WTC11 (cell line): ENCODE measurements around the gene PRR15. TPM values are rescaled to one million over a fixed set of nuclear protein-coding genes. Genes with fewer than 3 reads are reported as not detected.

Experiments used
- ATAC-seq: fragments of 200-7000 bp; cut with Tn5 transposase; 2 replicates; pipeline ENCODE4 v1.10.0; 2021; ENCODE audit warnings: mild to moderate bottlenecking, moderate library complexity
- CTCF ChIA-PET: fragments of 300-600 bp; sonication (Branson Sonifier 250); formaldehyde crosslinking; loops from one replicate; lab custom pipeline; 2021; ENCODE audit warnings: antibody characterized with exemption; lab: Charles Lee
- POLR2A ChIA-PET: fragments of 350-600 bp; sonication (Branson Sonifier 250); formaldehyde crosslinking; loops from one replicate; lab custom pipeline; 2021; ENCODE audit warnings: antibody characterized with exemption; lab: Charles Lee
- DNase-seq: peaks from one replicate; pipeline ENCODE4 v3.0.0; 2021; ENCODE audit warnings: low spot score
- H3K27ac Mint-ChIP-seq: 2 replicates; pipeline ENCODE4 v1.8.0; 2021; ENCODE audit warnings: mixed read lengths
- H3K27me3 Mint-ChIP-seq: 2 replicates; pipeline ENCODE4 v1.8.0; 2021; ENCODE audit warnings: low read depth, mild to moderate bottlenecking, moderate library complexity, mixed read lengths
- H3K36me3 Mint-ChIP-seq: 2 replicates; pipeline ENCODE4 v1.8.0; 2021; ENCODE audit warnings: mixed read lengths
- H3K4me1 Mint-ChIP-seq: 2 replicates; pipeline ENCODE4 v1.8.0; 2022; ENCODE audit warnings: mixed read lengths
- H3K4me3 Mint-ChIP-seq: 2 replicates; pipeline ENCODE4 v1.8.0; 2021; ENCODE audit warnings: mild to moderate bottlenecking, moderate library complexity, mixed read lengths
- H3K9me3 Mint-ChIP-seq: 2 replicates; pipeline ENCODE4 v1.8.0; 2021; ENCODE audit warnings: mixed read lengths
- CBFB ChIP-seq: sonication (generic); formaldehyde crosslinking; IDR thresholded peaks from 2 replicates; pipeline ENCODE4 v1.8.1; 2022; ENCODE audit warnings: mild to moderate bottlenecking, low read depth, missing genetic modification reagents
- ETV6 ChIP-seq: sonication (generic); formaldehyde crosslinking; IDR thresholded peaks from 2 replicates; pipeline ENCODE4 v1.8.1; 2022; ENCODE audit warnings: mild to moderate bottlenecking, missing genetic modification reagents
- FOXJ3 ChIP-seq: sonication (generic); formaldehyde crosslinking; IDR thresholded peaks from 2 replicates; pipeline ENCODE4 v1.9.0; 2021; ENCODE audit warnings: missing genetic modification reagents, mild to moderate bottlenecking, borderline replicate concordance
- GABPB1 ChIP-seq: sonication (generic); formaldehyde crosslinking; IDR thresholded peaks from 2 replicates; pipeline ENCODE4 v1.8.1; 2023; ENCODE audit warnings: mild to moderate bottlenecking, missing genetic modification reagents
- GTF2I ChIP-seq: fragments of 250-450 bp; sonication (Bioruptor Pico); conservative IDR thresholded peaks from 2 replicates; pipeline ENCODE4 v1.4.0; 2021; ENCODE audit warnings: mild to moderate bottlenecking
- IRF2 ChIP-seq: sonication (generic); formaldehyde crosslinking; IDR thresholded peaks from 2 replicates; pipeline ENCODE4 v1.8.0; 2022; ENCODE audit warnings: low read depth, missing genetic modification reagents, borderline replicate concordance
- NFATC4 ChIP-seq: fragments of 250-450 bp; sonication (Bioruptor Pico); IDR thresholded peaks from 2 replicates; pipeline ENCODE4 v1.9.0; 2021; ENCODE audit warnings: mild to moderate bottlenecking
- NR2C2 ChIP-seq: sonication (generic); formaldehyde crosslinking; IDR thresholded peaks from 2 replicates; pipeline ENCODE4 v1.8.0; 2022; ENCODE audit warnings: mild to moderate bottlenecking, missing genetic modification reagents
- RORB ChIP-seq: fragments of 250-450 bp; sonication (Bioruptor Pico); IDR thresholded peaks from 2 replicates; pipeline ENCODE4 v1.9.0; 2021; ENCODE audit warnings: mild to moderate bottlenecking
- SMAD3 ChIP-seq: sonication (generic); formaldehyde crosslinking; IDR thresholded peaks from 2 replicates; pipeline ENCODE4 v1.8.0; 2022; ENCODE audit warnings: missing genetic modification reagents, mild to moderate bottlenecking, borderline replicate concordance
- SP1 ChIP-seq: sonication (generic); formaldehyde crosslinking; conservative IDR thresholded peaks from 2 replicates; pipeline ENCODE4 v1.8.1; 2022; ENCODE audit warnings: missing genetic modification reagents
- ZNF121 ChIP-seq: sonication (generic); formaldehyde crosslinking; IDR thresholded peaks from 2 replicates; pipeline ENCODE4 v1.8.0; 2023; ENCODE audit warnings: missing genetic modification reagents
- total RNA-seq: library from RNA; stranded (reverse); gene quantifications from 3 replicates; pipeline ENCODE4 v1.2.3, GENCODE V29; 2021
- TF ChIP-seq, protein P1 (sequence below): sonication (generic); formaldehyde crosslinking; conservative IDR thresholded peaks from 2 replicates; pipeline ENCODE4 v1.8.1; 2023; ENCODE audit warnings: mild to moderate bottlenecking, low read depth, missing genetic modification reagents, moderate library complexity
- TF ChIP-seq, protein P2 (sequence below): fragments of 250-450 bp; sonication (Bioruptor Pico); IDR thresholded peaks from 2 replicates; pipeline ENCODE4 v1.8.0; 2021; ENCODE audit warnings: mild to moderate bottlenecking
- TF ChIP-seq, protein P3 (sequence below): sonication (generic); formaldehyde crosslinking; IDR thresholded peaks from 2 replicates; pipeline ENCODE4 v1.8.0; 2022; ENCODE audit warnings: missing genetic modification reagents
- TF ChIP-seq, protein P4 (sequence below): sonication (generic); formaldehyde crosslinking; IDR thresholded peaks from 2 replicates; pipeline ENCODE4 v1.8.1; 2022; ENCODE audit warnings: low read depth, mild to moderate bottlenecking, moderate library complexity, missing genetic modification reagents, borderline replicate concordance
- TF ChIP-seq, protein P5 (sequence below): fragments of 250-450 bp; sonication (Bioruptor Pico); conservative IDR thresholded peaks from 2 replicates; pipeline ENCODE4 v1.9.0; 2021; ENCODE audit warnings: mild to moderate bottlenecking
- TF ChIP-seq, protein P6 (sequence below): sonication (generic); formaldehyde crosslinking; IDR thresholded peaks from 2 replicates; pipeline ENCODE4 v1.8.0; 2023; ENCODE audit warnings: mild to moderate bottlenecking, missing genetic modification reagents
- TF ChIP-seq, protein P7 (sequence below): sonication (generic); formaldehyde crosslinking; IDR thresholded peaks from 2 replicates; pipeline ENCODE4 v1.8.0; 2022; ENCODE audit warnings: mild to moderate bottlenecking, missing genetic modification reagents

The PRR15 gene
- total RNA-seq, 1 experiment from 2014 or later = 21.2 TPM

DNA sequence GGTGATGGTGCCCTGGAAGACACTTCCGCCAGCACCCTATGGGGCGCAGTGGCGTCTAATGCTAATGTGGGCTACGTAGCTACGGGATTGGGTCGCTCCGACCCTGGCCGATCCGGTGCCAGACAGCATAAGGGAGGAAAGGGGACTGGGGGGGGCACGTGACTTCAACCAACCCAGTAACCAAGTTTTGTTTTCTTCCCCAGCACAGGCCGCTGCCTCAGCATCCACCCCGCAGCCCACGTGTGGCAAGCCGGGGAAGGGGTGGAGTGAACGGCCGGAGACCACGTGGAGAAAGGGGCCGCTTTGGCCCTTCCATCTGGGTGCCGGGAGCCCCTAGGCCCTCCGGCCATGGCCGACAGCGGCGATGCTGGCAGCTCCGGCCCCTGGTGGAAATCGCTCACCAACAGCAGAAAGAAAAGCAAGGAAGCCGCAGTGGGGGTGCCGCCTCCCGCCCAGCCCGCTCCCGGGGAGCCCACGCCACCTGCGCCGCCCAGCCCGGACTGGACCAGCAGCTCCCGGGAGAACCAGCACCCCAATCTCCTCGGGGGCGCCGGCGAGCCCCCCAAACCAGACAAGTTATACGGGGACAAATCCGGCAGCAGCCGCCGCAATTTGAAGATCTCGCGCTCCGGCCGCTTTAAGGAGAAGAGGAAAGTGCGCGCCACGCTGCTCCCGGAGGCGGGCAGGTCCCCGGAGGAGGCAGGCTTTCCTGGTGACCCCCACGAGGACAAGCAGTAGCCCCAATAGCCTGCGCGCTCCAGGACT, 2.5 kb downstream of the PRR15 start:
- peaks cover 20% of the 10 kb centered on the region for H3K27me3 Mint-ChIP-seq
- no peaks in the 10 kb centered on the region for H3K36me3 Mint-ChIP-seq
- TF ChIP-seq, protein P1, sequence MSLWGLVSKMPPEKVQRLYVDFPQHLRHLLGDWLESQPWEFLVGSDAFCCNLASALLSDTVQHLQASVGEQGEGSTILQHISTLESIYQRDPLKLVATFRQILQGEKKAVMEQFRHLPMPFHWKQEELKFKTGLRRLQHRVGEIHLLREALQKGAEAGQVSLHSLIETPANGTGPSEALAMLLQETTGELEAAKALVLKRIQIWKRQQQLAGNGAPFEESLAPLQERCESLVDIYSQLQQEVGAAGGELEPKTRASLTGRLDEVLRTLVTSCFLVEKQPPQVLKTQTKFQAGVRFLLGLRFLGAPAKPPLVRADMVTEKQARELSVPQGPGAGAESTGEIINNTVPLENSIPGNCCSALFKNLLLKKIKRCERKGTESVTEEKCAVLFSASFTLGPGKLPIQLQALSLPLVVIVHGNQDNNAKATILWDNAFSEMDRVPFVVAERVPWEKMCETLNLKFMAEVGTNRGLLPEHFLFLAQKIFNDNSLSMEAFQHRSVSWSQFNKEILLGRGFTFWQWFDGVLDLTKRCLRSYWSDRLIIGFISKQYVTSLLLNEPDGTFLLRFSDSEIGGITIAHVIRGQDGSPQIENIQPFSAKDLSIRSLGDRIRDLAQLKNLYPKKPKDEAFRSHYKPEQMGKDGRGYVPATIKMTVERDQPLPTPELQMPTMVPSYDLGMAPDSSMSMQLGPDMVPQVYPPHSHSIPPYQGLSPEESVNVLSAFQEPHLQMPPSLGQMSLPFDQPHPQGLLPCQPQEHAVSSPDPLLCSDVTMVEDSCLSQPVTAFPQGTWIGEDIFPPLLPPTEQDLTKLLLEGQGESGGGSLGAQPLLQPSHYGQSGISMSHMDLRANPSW = no peak
- TF ChIP-seq, protein P2, sequence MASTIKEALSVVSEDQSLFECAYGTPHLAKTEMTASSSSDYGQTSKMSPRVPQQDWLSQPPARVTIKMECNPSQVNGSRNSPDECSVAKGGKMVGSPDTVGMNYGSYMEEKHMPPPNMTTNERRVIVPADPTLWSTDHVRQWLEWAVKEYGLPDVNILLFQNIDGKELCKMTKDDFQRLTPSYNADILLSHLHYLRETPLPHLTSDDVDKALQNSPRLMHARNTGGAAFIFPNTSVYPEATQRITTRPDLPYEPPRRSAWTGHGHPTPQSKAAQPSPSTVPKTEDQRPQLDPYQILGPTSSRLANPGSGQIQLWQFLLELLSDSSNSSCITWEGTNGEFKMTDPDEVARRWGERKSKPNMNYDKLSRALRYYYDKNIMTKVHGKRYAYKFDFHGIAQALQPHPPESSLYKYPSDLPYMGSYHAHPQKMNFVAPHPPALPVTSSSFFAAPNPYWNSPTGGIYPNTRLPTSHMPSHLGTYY (CRISPR knock-in tag) = no peak
- TF ChIP-seq ZNF121 = no peak
- no peak for TF ChIP-seq ETV6 (CRISPR knock-in tag)
- no peak for TF ChIP-seq NR2C2 (CRISPR knock-in tag)
- TF ChIP-seq SMAD3 (CRISPR knock-in tag) = no peak
- no peak for TF ChIP-seq IRF2 (CRISPR knock-in tag)
- no peak for TF ChIP-seq GTF2I
- TF ChIP-seq, protein P3, sequence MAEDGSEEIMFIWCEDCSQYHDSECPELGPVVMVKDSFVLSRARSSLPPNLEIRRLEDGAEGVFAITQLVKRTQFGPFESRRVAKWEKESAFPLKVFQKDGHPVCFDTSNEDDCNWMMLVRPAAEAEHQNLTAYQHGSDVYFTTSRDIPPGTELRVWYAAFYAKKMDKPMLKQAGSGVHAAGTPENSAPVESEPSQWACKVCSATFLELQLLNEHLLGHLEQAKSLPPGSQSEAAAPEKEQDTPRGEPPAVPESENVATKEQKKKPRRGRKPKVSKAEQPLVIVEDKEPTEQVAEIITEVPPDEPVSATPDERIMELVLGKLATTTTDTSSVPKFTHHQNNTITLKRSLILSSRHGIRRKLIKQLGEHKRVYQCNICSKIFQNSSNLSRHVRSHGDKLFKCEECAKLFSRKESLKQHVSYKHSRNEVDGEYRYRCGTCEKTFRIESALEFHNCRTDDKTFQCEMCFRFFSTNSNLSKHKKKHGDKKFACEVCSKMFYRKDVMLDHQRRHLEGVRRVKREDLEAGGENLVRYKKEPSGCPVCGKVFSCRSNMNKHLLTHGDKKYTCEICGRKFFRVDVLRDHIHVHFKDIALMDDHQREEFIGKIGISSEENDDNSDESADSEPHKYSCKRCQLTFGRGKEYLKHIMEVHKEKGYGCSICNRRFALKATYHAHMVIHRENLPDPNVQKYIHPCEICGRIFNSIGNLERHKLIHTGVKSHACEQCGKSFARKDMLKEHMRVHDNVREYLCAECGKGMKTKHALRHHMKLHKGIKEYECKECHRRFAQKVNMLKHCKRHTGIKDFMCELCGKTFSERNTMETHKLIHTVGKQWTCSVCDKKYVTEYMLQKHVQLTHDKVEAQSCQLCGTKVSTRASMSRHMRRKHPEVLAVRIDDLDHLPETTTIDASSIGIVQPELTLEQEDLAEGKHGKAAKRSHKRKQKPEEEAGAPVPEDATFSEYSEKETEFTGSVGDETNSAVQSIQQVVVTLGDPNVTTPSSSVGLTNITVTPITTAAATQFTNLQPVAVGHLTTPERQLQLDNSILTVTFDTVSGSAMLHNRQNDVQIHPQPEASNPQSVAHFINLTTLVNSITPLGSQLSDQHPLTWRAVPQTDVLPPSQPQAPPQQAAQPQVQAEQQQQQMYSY (CRISPR knock-in tag) = no peak
- no peak for TF ChIP-seq RORB (CRISPR knock-in tag)
- ChIA-PET POLR2A (no interaction called here), CTCF (interaction anchor here (1.0 kb wide), 1 partner anchor 376 kb away, joined by 3 read pairs; no protein-coding TSS in a partner anchor)
- H3K4me1 Mint-ChIP-seq = peaks cover 66% of the 10 kb centered on the region
- ATAC-seq (no peak), DNase-seq (no peak)
- no peaks in the 10 kb centered on the region for H3K9me3 Mint-ChIP-seq
- no peak overlapping the region for H3K27ac Mint-ChIP-seq
- peak overlapping the region; percentile 90 for H3K4me3 Mint-ChIP-seq

DNA sequence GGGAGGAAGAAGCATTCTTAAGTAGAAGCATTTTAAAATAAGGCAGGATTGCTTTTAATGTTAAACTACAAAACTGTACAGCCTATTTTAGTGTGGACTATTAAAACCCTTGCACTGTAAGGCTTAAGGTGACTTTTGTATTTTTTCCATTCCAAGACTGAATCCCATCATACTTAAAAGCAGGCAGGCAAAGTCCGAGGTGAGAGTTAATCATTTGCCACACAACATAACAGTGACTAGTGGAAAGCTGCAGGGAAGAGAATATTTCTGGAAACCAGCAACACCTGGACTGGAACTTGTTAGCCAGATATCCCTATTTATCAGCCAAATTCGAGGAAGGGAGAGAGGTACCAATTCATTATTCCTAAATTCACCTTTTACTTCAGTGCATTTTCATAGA, 3.5 kb downstream of the PRR15 start:
- Mint-ChIP-seq H3K27ac (peak overlapping the region; percentile 5; the same call in 1 of the 2 replicates), H3K36me3 (no peaks in the 10 kb centered on the region), H3K9me3 (no peaks in the 10 kb centered on the region), H3K4me1 (peaks cover 58% of the 10 kb centered on the region), H3K27me3 (peaks cover 16% of the 10 kb centered on the region), H3K4me3 (no peak overlapping the region)
- no peak for DNase-seq
- ChIA-PET CTCF (no interaction called here), POLR2A (no interaction called here)
- ATAC-seq = no peak
- TF ChIP-seq SP1 (CRISPR knock-in tag) (no peak), GABPB1 (CRISPR knock-in tag) (no peak), NFATC4 (CRISPR knock-in tag) (no peak), ZNF121 (no peak), CBFB (CRISPR knock-in tag) (no peak), FOXJ3 (CRISPR knock-in tag) (no peak)
- TF ChIP-seq, protein P4, sequence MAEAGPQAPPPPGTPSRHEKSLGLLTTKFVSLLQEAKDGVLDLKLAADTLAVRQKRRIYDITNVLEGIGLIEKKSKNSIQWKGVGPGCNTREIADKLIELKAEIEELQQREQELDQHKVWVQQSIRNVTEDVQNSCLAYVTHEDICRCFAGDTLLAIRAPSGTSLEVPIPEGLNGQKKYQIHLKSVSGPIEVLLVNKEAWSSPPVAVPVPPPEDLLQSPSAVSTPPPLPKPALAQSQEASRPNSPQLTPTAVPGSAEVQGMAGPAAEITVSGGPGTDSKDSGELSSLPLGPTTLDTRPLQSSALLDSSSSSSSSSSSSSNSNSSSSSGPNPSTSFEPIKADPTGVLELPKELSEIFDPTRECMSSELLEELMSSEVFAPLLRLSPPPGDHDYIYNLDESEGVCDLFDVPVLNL (CRISPR knock-in tag) = no peak
- TF ChIP-seq, protein P5, sequence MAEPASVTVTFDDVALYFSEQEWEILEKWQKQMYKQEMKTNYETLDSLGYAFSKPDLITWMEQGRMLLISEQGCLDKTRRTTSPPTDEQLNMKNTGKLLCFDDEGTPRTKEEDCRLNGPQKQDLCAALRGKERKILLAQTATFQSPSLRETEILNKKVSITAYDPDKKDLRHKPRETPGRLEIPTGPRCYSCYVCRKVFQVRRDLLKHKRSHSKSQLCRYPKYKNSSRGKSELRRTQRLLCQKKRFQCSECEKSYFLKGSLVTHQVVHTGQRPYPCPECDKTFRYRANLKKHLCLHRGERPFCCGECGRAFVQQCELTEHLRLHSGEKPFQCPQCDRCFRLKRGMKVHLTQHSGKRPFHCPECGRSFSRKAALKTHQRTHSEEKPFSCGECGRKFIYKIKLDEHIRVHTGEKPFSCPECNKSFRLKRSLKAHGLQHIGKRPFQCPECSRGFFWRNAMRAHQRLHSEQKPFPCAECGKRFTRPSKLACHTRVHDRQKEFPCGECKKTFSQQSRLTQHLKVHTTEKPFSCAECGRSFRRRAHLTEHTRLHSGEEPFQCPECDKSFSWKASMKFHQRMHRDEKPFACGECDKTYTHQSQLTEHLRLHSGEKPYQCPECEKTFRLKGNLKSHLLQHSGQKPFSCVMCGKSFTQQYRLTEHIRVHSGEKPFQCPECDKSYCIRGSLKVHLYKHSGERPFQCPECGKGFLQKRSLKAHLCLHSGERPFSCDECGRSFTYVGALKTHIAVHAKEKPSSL (CRISPR knock-in tag) = no peak
- TF ChIP-seq, protein P6, sequence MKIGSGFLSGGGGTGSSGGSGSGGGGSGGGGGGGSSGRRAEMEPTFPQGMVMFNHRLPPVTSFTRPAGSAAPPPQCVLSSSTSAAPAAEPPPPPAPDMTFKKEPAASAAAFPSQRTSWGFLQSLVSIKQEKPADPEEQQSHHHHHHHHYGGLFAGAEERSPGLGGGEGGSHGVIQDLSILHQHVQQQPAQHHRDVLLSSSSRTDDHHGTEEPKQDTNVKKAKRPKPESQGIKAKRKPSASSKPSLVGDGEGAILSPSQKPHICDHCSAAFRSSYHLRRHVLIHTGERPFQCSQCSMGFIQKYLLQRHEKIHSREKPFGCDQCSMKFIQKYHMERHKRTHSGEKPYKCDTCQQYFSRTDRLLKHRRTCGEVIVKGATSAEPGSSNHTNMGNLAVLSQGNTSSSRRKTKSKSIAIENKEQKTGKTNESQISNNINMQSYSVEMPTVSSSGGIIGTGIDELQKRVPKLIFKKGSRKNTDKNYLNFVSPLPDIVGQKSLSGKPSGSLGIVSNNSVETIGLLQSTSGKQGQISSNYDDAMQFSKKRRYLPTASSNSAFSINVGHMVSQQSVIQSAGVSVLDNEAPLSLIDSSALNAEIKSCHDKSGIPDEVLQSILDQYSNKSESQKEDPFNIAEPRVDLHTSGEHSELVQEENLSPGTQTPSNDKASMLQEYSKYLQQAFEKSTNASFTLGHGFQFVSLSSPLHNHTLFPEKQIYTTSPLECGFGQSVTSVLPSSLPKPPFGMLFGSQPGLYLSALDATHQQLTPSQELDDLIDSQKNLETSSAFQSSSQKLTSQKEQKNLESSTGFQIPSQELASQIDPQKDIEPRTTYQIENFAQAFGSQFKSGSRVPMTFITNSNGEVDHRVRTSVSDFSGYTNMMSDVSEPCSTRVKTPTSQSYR (CRISPR knock-in tag) = no peak
- TF ChIP-seq, protein P7, sequence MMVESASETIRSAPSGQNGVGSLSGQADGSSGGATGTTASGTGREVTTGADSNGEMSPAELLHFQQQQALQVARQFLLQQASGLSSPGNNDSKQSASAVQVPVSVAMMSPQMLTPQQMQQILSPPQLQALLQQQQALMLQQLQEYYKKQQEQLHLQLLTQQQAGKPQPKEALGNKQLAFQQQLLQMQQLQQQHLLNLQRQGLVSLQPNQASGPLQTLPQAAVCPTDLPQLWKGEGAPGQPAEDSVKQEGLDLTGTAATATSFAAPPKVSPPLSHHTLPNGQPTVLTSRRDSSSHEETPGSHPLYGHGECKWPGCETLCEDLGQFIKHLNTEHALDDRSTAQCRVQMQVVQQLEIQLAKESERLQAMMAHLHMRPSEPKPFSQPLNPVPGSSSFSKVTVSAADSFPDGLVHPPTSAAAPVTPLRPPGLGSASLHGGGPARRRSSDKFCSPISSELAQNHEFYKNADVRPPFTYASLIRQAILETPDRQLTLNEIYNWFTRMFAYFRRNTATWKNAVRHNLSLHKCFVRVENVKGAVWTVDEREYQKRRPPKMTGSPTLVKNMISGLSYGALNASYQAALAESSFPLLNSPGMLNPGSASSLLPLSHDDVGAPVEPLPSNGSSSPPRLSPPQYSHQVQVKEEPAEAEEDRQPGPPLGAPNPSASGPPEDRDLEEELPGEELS (CRISPR knock-in tag) = no peak
